ENCODE results near the gene WDTC1.

The WDTC1 gene

DNA sequence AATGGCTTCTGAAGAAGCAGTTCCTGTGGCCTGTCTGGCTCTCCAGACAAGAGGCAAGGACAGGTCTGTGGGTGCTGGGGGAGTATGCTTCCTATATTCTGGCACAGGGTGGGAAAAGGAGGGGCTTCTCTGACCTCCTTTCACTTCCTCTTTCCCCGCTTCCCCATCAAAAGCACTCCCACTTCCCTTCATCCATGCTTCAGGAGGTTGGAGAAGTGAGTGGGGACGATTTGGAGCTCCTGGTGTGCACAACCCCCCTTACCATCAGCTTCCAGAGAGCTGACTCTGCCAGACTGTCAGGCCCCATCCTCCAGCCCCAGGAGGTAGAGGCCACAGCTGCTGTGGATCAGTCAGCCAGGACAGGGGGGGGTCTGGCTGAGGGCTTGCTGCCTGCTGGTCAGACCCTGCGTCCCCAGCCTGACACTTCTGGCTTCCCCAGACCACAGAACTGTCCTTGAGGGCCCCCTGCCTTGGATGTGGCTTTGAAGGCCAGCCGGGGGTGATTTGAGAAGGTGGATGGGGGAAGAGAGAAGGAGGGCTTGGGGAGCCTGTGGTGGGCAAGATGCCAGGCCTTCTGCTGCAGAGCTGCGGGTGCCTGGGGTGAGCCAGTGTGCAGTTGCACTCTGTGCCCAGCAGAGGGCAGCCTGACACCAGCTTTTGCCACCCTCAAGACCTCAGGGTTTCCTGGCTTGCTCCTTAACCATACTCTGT is 66.1 kb downstream of the WDTC1 start:
- DNase-seq (ENCODE audit: low read depth in 1 of 2, low spot score in 1 of 2): peak; percentile 86 to 96
- H3K4me3 ChIP-seq (replicated peaks; ENCODE audit: insufficient read depth, low read length): no peak overlapping the region
- peak; percentile 96 for TF ChIP-seq SPI1 (IDR thresholded peaks at IDR 0.05; ENCODE audit: borderline replicate concordance, low read depth)
- TF ChIP-seq POLR2AphosphoS5 (IDR thresholded peaks at IDR 0.05; ENCODE audit: low read depth): peak; percentile 59
- TF ChIP-seq, protein P1, sequence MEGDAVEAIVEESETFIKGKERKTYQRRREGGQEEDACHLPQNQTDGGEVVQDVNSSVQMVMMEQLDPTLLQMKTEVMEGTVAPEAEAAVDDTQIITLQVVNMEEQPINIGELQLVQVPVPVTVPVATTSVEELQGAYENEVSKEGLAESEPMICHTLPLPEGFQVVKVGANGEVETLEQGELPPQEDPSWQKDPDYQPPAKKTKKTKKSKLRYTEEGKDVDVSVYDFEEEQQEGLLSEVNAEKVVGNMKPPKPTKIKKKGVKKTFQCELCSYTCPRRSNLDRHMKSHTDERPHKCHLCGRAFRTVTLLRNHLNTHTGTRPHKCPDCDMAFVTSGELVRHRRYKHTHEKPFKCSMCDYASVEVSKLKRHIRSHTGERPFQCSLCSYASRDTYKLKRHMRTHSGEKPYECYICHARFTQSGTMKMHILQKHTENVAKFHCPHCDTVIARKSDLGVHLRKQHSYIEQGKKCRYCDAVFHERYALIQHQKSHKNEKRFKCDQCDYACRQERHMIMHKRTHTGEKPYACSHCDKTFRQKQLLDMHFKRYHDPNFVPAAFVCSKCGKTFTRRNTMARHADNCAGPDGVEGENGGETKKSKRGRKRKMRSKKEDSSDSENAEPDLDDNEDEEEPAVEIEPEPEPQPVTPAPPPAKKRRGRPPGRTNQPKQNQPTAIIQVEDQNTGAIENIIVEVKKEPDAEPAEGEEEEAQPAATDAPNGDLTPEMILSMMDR (IDR thresholded peaks at IDR 0.05; ENCODE audit: insufficient read depth, low read length): peak; percentile 100
- TF ChIP-seq GABPA (IDR thresholded peaks at IDR 0.05; ENCODE audit: low read depth): no peak
- TF ChIP-seq, protein P2, sequence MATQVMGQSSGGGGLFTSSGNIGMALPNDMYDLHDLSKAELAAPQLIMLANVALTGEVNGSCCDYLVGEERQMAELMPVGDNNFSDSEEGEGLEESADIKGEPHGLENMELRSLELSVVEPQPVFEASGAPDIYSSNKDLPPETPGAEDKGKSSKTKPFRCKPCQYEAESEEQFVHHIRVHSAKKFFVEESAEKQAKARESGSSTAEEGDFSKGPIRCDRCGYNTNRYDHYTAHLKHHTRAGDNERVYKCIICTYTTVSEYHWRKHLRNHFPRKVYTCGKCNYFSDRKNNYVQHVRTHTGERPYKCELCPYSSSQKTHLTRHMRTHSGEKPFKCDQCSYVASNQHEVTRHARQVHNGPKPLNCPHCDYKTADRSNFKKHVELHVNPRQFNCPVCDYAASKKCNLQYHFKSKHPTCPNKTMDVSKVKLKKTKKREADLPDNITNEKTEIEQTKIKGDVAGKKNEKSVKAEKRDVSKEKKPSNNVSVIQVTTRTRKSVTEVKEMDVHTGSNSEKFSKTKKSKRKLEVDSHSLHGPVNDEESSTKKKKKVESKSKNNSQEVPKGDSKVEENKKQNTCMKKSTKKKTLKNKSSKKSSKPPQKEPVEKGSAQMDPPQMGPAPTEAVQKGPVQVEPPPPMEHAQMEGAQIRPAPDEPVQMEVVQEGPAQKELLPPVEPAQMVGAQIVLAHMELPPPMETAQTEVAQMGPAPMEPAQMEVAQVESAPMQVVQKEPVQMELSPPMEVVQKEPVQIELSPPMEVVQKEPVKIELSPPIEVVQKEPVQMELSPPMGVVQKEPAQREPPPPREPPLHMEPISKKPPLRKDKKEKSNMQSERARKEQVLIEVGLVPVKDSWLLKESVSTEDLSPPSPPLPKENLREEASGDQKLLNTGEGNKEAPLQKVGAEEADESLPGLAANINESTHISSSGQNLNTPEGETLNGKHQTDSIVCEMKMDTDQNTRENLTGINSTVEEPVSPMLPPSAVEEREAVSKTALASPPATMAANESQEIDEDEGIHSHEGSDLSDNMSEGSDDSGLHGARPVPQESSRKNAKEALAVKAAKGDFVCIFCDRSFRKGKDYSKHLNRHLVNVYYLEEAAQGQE (IDR thresholded peaks at IDR 0.05; ENCODE audit: insufficient replicate concordance, low read depth): no peak
- H3K27ac ChIP-seq (replicated peaks): peak overlapping the region; percentile 72
- H3K27me3 ChIP-seq (ENCODE audit: insufficient read depth, poor library complexity, severe bottlenecking): no peaks in the 10 kb centered on the region

DNA sequence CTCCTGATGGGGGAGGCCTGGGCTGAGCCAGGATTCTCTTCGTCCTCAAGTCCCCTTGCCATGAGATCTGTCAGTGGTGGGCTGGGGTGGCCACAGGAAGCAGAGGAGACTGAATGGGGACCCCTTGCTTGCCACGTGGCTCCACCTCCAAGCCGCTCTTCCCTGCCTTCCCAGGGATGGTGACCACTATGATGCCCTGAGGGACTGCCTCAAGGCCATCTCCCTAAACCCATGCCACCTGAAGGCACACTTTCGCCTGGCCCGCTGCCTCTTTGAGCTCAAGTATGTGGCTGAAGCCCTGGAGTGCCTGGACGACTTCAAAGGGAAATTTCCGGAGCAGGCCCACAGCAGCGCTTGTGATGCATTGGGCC is 66.6 kb downstream of the WDTC1 start:
- no peak overlapping the region for H3K27ac ChIP-seq (replicated peaks)
- TF ChIP-seq, protein P2 (IDR thresholded peaks at IDR 0.05; ENCODE audit: insufficient replicate concordance, low read depth): no peak
- no peak for TF ChIP-seq SPI1 (IDR thresholded peaks at IDR 0.05; ENCODE audit: borderline replicate concordance, low read depth)
- TF ChIP-seq, protein P1 (IDR thresholded peaks at IDR 0.05; ENCODE audit: insufficient read depth, low read length): no peak
- TF ChIP-seq POLR2AphosphoS5 (IDR thresholded peaks at IDR 0.05; ENCODE audit: low read depth): no peak
- TF ChIP-seq GABPA (IDR thresholded peaks at IDR 0.05; ENCODE audit: low read depth): no peak
- no peak for DNase-seq (ENCODE audit: low read depth in 1 of 2, low spot score in 1 of 2)
- H3K27me3 ChIP-seq (ENCODE audit: insufficient read depth, poor library complexity, severe bottlenecking): no peaks in the 10 kb centered on the region
- no peak overlapping the region for H3K4me3 ChIP-seq (replicated peaks; ENCODE audit: insufficient read depth, low read length)

DNA sequence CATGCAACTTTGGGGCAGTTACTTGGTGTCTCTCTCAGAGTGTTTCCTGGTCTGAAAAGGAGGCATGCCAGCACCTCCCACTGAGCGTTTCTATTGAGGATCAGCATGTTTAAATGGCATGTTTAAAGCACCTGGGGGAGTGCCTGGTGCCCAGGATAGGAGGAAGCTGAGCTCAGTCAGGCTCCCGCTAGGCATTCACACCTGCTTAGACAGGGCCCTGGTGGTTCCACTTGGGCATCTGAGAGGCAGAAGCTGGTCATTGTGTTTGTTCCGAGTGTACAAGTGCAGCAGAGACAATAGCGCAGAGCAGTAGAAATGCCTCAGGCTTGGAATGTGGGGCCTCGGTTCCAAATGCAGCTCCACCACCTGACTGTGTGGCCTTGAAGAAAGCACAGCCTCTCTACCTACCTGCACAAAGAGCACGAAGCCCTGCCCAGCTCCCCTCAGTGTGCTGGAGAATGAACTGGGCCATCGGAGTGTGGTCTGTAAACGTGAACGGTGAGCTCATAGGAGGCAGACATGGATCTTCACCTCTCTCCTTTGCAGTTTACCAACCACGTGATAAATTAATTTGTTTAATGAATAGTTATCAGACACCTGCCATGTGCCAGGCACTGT is 67.3 kb downstream of the WDTC1 start:
- no peak for DNase-seq (ENCODE audit: low read depth in 1 of 2, low spot score in 1 of 2)
- H3K4me3 ChIP-seq (replicated peaks; ENCODE audit: insufficient read depth, low read length): no peak overlapping the region
- TF ChIP-seq, protein P2 (IDR thresholded peaks at IDR 0.05; ENCODE audit: insufficient replicate concordance, low read depth): no peak
- TF ChIP-seq POLR2AphosphoS5 (IDR thresholded peaks at IDR 0.05; ENCODE audit: low read depth): no peak
- no peak for TF ChIP-seq GABPA (IDR thresholded peaks at IDR 0.05; ENCODE audit: low read depth)
- TF ChIP-seq, protein P1 (IDR thresholded peaks at IDR 0.05; ENCODE audit: insufficient read depth, low read length): no peak
- TF ChIP-seq SPI1 (IDR thresholded peaks at IDR 0.05; ENCODE audit: borderline replicate concordance, low read depth): no peak
- no peak overlapping the region for H3K27ac ChIP-seq (replicated peaks)
- no peaks in the 10 kb centered on the region for H3K27me3 ChIP-seq (ENCODE audit: insufficient read depth, poor library complexity, severe bottlenecking)

Data from HL-60 (cell line).